NCI-H2107 (cell line): ENCODE measurements around the gene RAB3IP.

ENCODE experiments used
- DNase-seq: peaks from one replicate; lab custom pipeline; 2025; lab: John Stamatoyannopoulos, UW

The RAB3IP gene, protein sequence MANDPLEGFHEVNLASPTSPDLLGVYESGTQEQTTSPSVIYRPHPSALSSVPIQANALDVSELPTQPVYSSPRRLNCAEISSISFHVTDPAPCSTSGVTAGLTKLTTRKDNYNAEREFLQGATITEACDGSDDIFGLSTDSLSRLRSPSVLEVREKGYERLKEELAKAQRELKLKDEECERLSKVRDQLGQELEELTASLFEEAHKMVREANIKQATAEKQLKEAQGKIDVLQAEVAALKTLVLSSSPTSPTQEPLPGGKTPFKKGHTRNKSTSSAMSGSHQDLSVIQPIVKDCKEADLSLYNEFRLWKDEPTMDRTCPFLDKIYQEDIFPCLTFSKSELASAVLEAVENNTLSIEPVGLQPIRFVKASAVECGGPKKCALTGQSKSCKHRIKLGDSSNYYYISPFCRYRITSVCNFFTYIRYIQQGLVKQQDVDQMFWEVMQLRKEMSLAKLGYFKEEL

GRCh38 chr12:69738351-69739286, at the start of gene RAB3IP:
Gene RAB3IP (plus strand): TSS chr12:69738860. CDS start chr12:69755409, 16,549 bp downstream.
- DNase-seq: peak; percentile 92

GRCh38 chr12:69689638-69690037, 49.0 kb upstream of the RAB3IP start:
- DNase-seq: no peak

- no peak for DNase-seq
Observed at GRCh38 chr12:69694123-69694522, 44.5 kb upstream of the RAB3IP start.

DNA sequence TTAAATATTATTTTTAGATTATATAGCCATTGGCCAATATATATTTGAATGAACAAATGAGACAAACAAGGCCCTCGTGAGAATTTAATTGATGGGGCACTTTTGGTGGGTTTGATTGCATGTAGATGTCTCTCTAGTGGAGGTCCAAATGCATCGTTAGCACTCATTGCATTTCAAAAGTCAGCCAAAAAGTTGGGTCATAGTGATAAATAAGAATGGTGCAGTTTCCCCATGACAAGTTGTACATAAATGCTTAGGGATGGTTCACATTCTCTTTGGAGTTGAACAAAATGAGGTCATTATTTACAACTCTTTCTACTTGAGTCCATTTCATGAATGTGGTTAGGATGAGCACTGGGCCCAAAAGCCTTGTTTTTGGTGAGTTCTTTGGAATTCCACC, 40.6 kb upstream of the RAB3IP start:
- DNase-seq: no peak

DNA sequence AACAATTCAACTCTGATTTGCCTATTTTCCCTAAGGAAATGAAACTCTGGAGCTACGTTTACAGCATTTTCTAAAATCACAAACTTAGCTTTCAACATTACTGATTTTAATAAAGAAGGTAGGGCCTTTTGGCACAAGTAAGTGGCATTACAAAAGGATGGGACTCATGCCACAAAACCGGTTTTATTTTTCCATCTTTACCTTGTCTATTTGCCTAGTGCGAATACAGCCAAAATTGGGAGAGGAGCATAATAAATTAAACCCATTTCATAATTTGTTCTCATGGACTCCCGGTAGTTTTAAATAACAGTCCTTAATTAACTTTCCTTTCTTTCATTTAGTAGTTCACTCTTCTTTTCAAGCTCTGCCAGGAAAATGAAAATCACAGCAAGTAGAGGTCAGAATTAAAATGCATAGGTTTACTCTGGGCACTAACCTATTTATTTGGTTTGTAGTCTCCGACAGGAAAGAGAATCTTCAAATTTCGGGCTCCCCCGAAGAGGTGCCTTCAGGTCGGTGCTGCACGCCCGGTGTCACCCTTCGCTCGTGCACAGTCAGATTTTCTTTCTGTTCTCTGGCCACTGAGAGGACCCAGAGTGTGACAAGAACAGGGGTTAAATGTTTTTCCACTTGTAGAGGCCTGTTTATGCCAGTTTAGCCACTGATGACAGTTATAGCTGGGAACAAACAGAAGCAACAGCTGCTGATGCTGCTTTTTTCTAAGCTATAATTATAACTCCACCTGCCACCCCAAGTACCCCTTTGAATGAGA, 39.7 kb upstream of the RAB3IP start, which contains the start of gene BEST3:
Gene BEST3 (minus strand): TSS at position 535 of the 772 bp plus-strand sequence. CDS start 1,505 bp downstream, outside the sequence.
- peak; percentile 90 for DNase-seq

- DNase-seq: no peak
Observed at GRCh38 chr12:69701826-69702225, 36.8 kb upstream of the RAB3IP start.

DNA sequence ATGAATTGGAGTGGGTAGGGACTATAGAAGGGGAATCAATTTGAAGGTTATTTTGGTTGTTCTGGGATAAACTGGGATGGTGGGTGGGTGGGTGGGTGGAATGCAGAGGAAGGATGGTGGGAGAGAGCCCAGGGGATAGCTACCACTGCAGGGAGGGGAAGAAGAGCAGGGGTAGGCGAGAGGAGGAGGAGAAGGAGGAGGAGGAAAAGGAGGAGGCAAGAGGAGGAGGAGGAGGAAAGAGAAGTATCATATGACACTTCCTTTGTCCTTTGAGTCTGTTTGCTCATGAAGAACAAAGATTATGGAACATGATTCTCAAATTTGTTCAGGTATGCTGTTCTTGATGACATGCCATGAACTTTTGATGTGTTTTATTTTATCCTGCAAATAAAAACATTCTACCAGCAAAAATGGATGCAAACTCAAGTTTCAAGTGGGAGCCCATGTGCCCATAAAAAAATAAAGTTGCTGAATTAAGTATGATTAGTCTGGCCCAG, 35.5 kb upstream of the RAB3IP start:
- no peak for DNase-seq

- no peak for DNase-seq
Observed at GRCh38 chr12:69704357-69704756, 34.3 kb upstream of the RAB3IP start.

DNA sequence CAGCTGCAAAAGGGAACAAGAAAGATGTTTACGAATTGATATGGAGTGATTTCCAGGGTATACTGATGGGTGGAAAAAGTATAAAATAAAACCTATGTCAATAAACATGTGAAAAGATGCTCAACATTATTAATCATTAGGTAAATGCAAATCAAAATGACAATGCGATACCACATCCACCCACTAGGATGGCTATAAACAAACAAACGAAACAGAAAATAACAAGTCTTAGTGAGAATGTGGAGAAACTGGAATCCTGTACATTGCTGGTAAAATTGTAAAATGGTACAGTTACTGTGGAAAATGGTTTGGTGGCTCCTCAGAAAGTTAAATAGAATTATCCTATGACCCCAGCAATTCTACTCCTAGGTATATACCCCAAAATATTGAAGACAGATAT, 30.0 kb upstream of the RAB3IP start:
- DNase-seq: no peak

DNA sequence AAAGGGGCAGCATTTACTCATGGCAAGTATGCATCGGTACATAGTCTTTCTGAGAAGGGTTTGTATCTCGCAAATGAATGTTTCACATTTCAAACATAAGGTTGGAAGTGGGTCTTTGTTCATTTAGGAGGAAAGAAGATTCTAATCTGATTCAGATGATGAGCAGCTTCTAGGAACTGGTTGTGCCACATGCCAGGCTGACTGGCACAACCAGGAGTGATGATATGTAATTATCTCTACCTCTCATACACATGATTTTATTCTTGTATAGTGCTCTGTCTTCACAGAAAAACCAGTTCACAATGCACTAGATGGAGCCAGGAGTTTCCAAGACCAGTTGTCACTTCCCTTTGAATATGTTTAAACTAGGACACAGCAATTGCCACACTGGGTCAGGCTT, 25.8 kb upstream of the RAB3IP start:
- DNase-seq: no peak

DNA sequence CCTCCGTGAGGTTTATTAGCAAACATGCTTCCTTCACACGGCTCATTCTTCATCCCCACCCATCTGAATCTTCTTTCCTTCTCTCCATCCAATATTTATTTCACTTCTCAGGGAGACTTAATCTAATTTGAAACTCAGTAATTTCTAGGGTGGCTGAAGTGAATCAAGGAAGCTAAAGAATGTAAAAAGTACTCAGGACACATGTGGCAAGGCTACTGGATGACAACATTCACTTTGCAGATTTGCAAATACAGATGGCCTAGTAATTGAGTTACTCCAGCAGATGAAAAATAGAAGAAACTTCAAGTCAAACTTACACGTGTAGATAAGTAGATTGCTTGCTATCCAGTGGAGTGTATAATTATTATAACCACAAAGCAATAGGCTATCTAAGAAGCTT, 24.1 kb upstream of the RAB3IP start:
- DNase-seq: no peak

GRCh38 chr12:69719336-69720316, 19.0 kb upstream of the RAB3IP start:
- DNase-seq: no peak

DNA sequence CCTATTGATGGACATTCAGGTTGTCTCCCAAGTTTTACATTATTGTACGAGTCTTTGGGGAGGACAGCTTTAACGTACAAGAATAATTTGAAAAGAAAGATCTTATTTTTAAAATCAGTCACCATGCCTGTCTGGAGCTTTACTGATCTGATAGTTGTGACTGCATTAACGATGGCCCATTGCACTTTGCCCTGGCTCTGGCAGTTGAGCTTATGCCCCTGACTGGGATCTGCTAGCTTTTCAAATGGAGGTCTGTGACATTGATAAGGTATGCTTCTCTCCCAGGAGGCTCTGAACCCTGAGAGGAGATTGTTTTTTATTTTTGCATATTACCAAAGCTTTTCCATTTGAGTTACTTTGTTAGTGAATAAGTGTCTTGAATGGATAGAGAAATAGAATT, 17.9 kb upstream of the RAB3IP start:
- DNase-seq: no peak

- no peak for DNase-seq
Observed at GRCh38 chr12:69726922-69727321, 11.7 kb upstream of the RAB3IP start.

DNA sequence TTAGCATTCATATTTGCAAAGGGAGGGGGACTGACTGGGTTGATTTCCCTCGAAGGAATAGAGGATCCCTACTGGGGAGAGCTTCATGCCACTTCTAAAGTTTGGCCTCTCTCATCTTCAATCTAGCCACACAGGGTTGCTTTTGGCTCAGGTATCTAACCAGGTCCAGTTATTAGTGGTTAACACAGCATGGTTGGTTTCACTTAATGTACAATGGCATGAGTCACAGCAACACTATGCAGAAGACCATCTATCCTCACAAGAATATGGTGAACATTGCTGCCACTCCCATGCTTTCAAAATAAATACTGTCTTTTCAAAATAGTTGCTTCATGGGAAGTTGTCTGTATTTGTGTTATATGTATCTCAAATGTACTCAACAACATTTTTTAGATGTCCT, 6.6 kb upstream of the RAB3IP start:
- DNase-seq: no peak

- DNase-seq: no peak
Observed at GRCh38 chr12:69733638-69734037, 5.0 kb upstream of the RAB3IP start.

GRCh38 chr12:69739287-69740191, 879 bp downstream of the RAB3IP start:
- peak; percentile 50 for DNase-seq

DNA sequence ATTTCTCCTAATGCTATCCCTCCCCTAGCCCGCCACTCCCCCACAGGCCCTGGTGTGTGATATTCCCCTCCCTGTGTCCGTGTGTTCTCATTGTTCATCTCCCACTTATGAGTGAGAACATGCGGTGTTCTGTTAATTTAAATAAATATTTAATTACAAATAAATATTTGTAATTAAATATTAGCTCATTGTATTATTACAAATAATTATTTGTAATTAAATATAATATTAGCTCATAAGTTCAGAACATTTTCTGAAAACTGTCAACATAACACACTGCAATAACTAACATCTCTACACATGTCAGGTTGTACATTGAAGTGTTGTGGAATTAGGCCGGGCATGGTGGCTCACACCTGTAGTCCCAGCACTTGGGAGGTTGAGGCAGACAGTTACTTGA, 5.4 kb downstream of the RAB3IP start:
- no peak for DNase-seq

- DNase-seq: no peak
Observed at GRCh38 chr12:69751476-69751875, 12.8 kb downstream of the RAB3IP start.
